Kidney (tissue), 14 donors: ENCODE measurements around the gene ASS1. TPM values are rescaled to one million over a fixed set of nuclear protein-coding genes. Genes with fewer than 3 reads are reported as not detected.
A peak's percentile ranks its signal among the peaks of the same experiment; 100 is the strongest.
"Not testable (repeated sequence)": the region's sequence is repeated elsewhere in the genome, so short reads cannot be mapped to it uniquely, and the experiment has no call there.

Source experiments
- DNase-seq, 5 donors: peaks; one replicate each; pipeline ENCODE4 v3.0.0-alpha.2; 2013 to 2020
- FAIRE-seq: peaks from 2 replicates; lab custom pipeline; 2012; peaks lifted over from hg19 to GRCh38; lab: Jason Lieb, UNC
- H3K27ac ChIP-seq, 2 donors: one replicate each; pipeline ENCODE4 v1.7.0; 2013; ENCODE audit warnings: low read depth in 2 of 2, low read length in 2 of 2, inconsistent platforms in 1 of 2
- H3K27me3 ChIP-seq: one replicate; pipeline ENCODE4 v1.7.1; 2013; ENCODE audit warnings: low read length, inconsistent platforms; ENCODE audit not compliant: control insufficient read depth, insufficient read depth
- H3K36me3 ChIP-seq, 3 donors: one replicate each; pipeline versions ENCODE4 v1.7.0 to v1.7.1; 2013; ENCODE audit warnings: low read length in 3 of 3, control low read depth in 1 of 3, inconsistent platforms in 1 of 3; ENCODE audit not compliant: insufficient read depth in 3 of 3, control insufficient read depth in 2 of 3
- H3K4me1 ChIP-seq, 3 donors: one replicate each; pipeline versions ENCODE4 v1.7.0 to v1.7.1; 2013; ENCODE audit warnings: low read length in 3 of 3, inconsistent platforms in 1 of 3, low read depth in 1 of 3; ENCODE audit not compliant: control insufficient read depth in 2 of 3, insufficient read depth in 2 of 3
- H3K4me3 ChIP-seq, 3 donors: one replicate each; pipeline versions ENCODE4 v1.7.0 to v1.8.1; 2013; ENCODE audit warnings: low read length in 3 of 3, control low read depth in 1 of 3, inconsistent platforms in 1 of 3
- H3K9ac ChIP-seq, 3 donors: one replicate each; pipeline versions ENCODE4 v1.7.0 to v1.7.1; 2013; ENCODE audit warnings: low read length in 3 of 3, control low read depth in 1 of 3, inconsistent platforms in 1 of 3
- H3K9me3 ChIP-seq, 3 donors: one replicate each; pipeline versions ENCODE4 v1.7.0 to v1.7.1; 2013; ENCODE audit warnings: low read length in 3 of 3, control low read depth in 1 of 3, inconsistent platforms in 1 of 3; ENCODE audit not compliant: control insufficient read depth in 2 of 3, insufficient read depth in 1 of 3
- intact Hi-C: fragments of 100-400 bp; cut with DNase I; formaldehyde crosslinking; loops from one replicate; pipeline ENCODE4 v1.11.1; 2022
- polyA plus RNA-seq: library from polyadenylated mRNA; stranded (reverse); fragments of 350-450 nt; fragmentation: Illumina TruSeq; extraction: RNeasy Lipid Tissue Mini Kit (QIAGEN cat#74804); gene quantifications from one replicate; pipeline ENCODE4 v1.2.3, GENCODE V29; 2014; ENCODE audit warnings: low read depth, low replicate concordance; ENCODE audit not compliant: insufficient read depth
- total RNA-seq: library from RNA; stranded (reverse); fragmentation: NEBNext Ultra II Directional; extraction: Animal tissue kit (Norgen Biotek cat#: 25700); gene quantifications from one replicate; pipeline ENCODE4 v1.2.1, GENCODE V29; 2021
- TF ChIP-seq, protein P1 (sequence below): IDR thresholded peaks from 3 replicates; pipeline ENCODE4 v1.5.1; 2012; ENCODE audit warnings: mild to moderate bottlenecking, moderate library complexity, borderline replicate concordance; ENCODE audit not compliant: insufficient read depth; ENCODE audit errors: extremely low read depth
- donor health status: control.
- donor health status: control.
- donor health status: control.
- donor health status: control.
- donor health status: control.
- donor health status: DM: yes; HTN: yes; CAD: no.
- donor health status: Normal renal cell carcinoma (clear cell type).

The ASS1 gene
- total and polyA plus RNA-seq, 2 donors from 2014 or later = 124 to 1,185 TPM

- Histone ChIP-seq H3K27me3 (no peaks in the 10 kb centered on the region), H3K36me3 (no peaks in the 10 kb centered on the region), H3K4me3 (peak overlapping the region in 1 of 3 donors; percentile 39), H3K4me1 (peaks cover 0 to 10% (median 0%) of the 10 kb centered on the region in 3 donors), H3K9ac (no peak overlapping the region), H3K9me3 (no peaks in the 10 kb centered on the region), H3K27ac (no peak overlapping the region)
- TF ChIP-seq, protein P1, sequence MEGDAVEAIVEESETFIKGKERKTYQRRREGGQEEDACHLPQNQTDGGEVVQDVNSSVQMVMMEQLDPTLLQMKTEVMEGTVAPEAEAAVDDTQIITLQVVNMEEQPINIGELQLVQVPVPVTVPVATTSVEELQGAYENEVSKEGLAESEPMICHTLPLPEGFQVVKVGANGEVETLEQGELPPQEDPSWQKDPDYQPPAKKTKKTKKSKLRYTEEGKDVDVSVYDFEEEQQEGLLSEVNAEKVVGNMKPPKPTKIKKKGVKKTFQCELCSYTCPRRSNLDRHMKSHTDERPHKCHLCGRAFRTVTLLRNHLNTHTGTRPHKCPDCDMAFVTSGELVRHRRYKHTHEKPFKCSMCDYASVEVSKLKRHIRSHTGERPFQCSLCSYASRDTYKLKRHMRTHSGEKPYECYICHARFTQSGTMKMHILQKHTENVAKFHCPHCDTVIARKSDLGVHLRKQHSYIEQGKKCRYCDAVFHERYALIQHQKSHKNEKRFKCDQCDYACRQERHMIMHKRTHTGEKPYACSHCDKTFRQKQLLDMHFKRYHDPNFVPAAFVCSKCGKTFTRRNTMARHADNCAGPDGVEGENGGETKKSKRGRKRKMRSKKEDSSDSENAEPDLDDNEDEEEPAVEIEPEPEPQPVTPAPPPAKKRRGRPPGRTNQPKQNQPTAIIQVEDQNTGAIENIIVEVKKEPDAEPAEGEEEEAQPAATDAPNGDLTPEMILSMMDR = no peak
- FAIRE-seq = no peak
- intact Hi-C loops = no loop called here
- no peak for DNase-seq
Observed at GRCh38 chr9:130432796-130433167, 12.0 kb upstream of the ASS1 start.

- H3K9ac ChIP-seq = no peak overlapping the region
- no peaks in the 10 kb centered on the region for H3K36me3 ChIP-seq
- no peaks in the 10 kb centered on the region for H3K9me3 ChIP-seq
- H3K4me3 ChIP-seq = peak overlapping the region in 1 of 3 donors; percentile 39
- H3K27me3 ChIP-seq = no peaks in the 10 kb centered on the region
- TF ChIP-seq, protein P1 = peak; percentile 64
- H3K27ac ChIP-seq = no peak overlapping the region
- DNase-seq = peak in 4 of 5 donors; percentile 72 to 81 (median 74)
- intact Hi-C loops = no loop called here
- H3K4me1 ChIP-seq = peaks cover 0 to 10% (median 0%) of the 10 kb centered on the region in 3 donors
- FAIRE-seq = no peak
Observed at GRCh38 chr9:130433168-130433946, 11.4 kb upstream of the ASS1 start.

GRCh38 chr9:130433947-130434262 lies 10.9 kb upstream of the ASS1 start:
- FAIRE-seq = no peak
- DNase-seq = no peak
- Histone ChIP-seq H3K27me3 (no peaks in the 10 kb centered on the region), H3K4me3 (peak overlapping the region in 1 of 3 donors; percentile 39), H3K27ac (no peak overlapping the region), H3K4me1 (peaks cover 0 to 10% (median 0%) of the 10 kb centered on the region in 3 donors), H3K9me3 (no peaks in the 10 kb centered on the region), H3K9ac (no peak overlapping the region), H3K36me3 (no peaks in the 10 kb centered on the region)
- TF ChIP-seq, protein P1 = no peak
- intact Hi-C loops = no loop called here

DNA sequence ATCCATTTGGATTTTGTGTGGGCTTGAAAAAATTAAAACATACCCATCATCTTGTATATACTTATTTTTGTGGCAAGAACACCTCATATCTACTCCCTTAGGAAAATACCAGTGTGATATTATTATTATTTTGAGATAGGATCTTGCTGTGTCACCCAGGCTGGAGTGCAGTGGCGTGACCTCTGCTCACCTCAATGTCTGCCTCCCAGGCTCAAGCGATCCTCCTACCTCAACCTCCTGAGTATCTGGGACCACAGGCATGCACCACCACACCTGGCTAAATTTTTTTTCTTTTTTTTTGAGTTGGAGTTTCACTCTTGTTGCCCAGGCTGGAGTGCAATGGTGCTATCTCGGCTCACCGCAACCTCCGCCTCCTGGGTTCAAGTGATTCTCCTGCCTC lies 10.1 kb upstream of the ASS1 start:
- H3K27me3 ChIP-seq = not testable (repeated sequence)

More for the DNA sequence above, 10.1 kb upstream of the ASS1 start:
- H3K27ac ChIP-seq, intact Hi-C loops, DNase-seq, H3K4me3 ChIP-seq, H3K9ac ChIP-seq, FAIRE-seq, H3K9me3 ChIP-seq, H3K36me3 ChIP-seq: not testable (repeated sequence)
- peaks cover 0 to 10% (median 0%) of the 10 kb centered on the region in 3 donors for H3K4me1 ChIP-seq
